ENCODE measurements around the gene SH3GL3. TPM values are rescaled to one million over a fixed set of nuclear protein-coding genes. Genes with fewer than 3 reads are reported as not detected.

Gene SH3GL3
- total and polyA plus RNA-seq, 2 of the 8 experiments (the other 6 are each of a cell fraction or from before 2014, with no cell fraction given): 14.1 to 19.1 TPM

GRCh38 chr15:83477172-83477807 is 30.1 kb downstream of the SH3GL3 start:
- no peak for TF ChIP-seq ASH2L (IDR thresholded peaks at IDR 0.05; ENCODE audit: low read length)
- TF ChIP-seq JUND (IDR thresholded peaks at IDR 0.05; ENCODE audit: low read length): no peak
- TF ChIP-seq EZH2 (IDR thresholded peaks at IDR 0.05; ENCODE audit: low read depth, low read length, severe bottlenecking): no peak
- no peak for TF ChIP-seq PHF8 (conservative IDR thresholded peaks at IDR 0.05; ENCODE audit: low read depth, low read length)
- no peak for TF ChIP-seq CTBP2 (IDR thresholded peaks at IDR 0.05; ENCODE audit: borderline replicate concordance, insufficient read depth, insufficient read length, low read length)
- no peak overlapping the region for H2BK5ac ChIP-seq (ENCODE audit: low read depth, low read length)
- no peaks in the 10 kb centered on the region for H4K20me1 ChIP-seq (replicated peaks in 1 of 2; ENCODE audit: control insufficient read depth in 1 of 2, insufficient read depth in 2 of 2, low read length in 2 of 2)
- H2BK12ac ChIP-seq (ENCODE audit: low read depth, low read length): no peak overlapping the region
- no peak overlapping the region for H3K56ac ChIP-seq (replicated peaks; ENCODE audit: insufficient read length, low read depth, low read length)
- H3K36me3 ChIP-seq (ENCODE audit: control insufficient read depth in 2 of 4, insufficient read depth in 4 of 4, low read length in 3 of 4): no peaks in the 10 kb centered on the region
- H3K79me2 ChIP-seq (ENCODE audit: control insufficient read depth in 1 of 2, insufficient read depth in 2 of 2, low read length in 2 of 2): peaks cover 0 to 17% of the 10 kb centered on the region in 2 experiments; a peak in 1 of 4 replicates
- no peak overlapping the region for H2BK120ac ChIP-seq (replicated peaks; ENCODE audit: low read depth, low read length)
- FAIRE-seq: no peak
- H3K27ac ChIP-seq (ENCODE audit: low read depth, low read length): no peak overlapping the region
- H3K18ac ChIP-seq (ENCODE audit: extremely low read depth, low read length): no peak overlapping the region
- H3K9ac ChIP-seq (replicated peaks in 1 of 4; ENCODE audit: extremely low read depth in 1 of 4, low read depth in 3 of 4, low read length in 3 of 4): no peak overlapping the region
- no peak overlapping the region for H3K4me2 ChIP-seq (ENCODE audit: insufficient read depth in 1 of 2, low read depth in 2 of 2, low read length in 2 of 2)
- no peak overlapping the region for H4K5ac ChIP-seq (ENCODE audit: insufficient read length, low read depth, low read length)
- no peaks in the 10 kb centered on the region for H3K23me2 ChIP-seq (ENCODE audit: low read depth, low read length)
- H3K4me3 ChIP-seq (ENCODE audit: extremely low read depth in 1 of 4, insufficient read depth in 2 of 4, low read depth in 3 of 4, low read length in 4 of 4): no peak overlapping the region
- no peaks in the 10 kb centered on the region for H3K9me3 ChIP-seq (ENCODE audit: insufficient read depth in 2 of 2, low read depth in 1 of 2, low read length in 1 of 2)
- no peak for DNase-seq (ENCODE audit: low read depth in 1 of 2, low spot score in 2 of 2)
- H2AFZ ChIP-seq (ENCODE audit: low read length): no peak overlapping the region
- 91% methylated on average over 3 of the region's 3 CpGs; no CpG with 5 or more reads in 1 of the 2 experiments for WGBS, 2 experiments (ENCODE audit: extremely low coverage in 1 of 2, insufficient coverage in 1 of 2, insufficient read length in 1 of 2, insufficient replicate concordance in 2 of 2, low coverage in 1 of 2, low lambda C conversion rate in 2 of 2, missing lambda C conversion rate in 1 of 2)
- H3K79me1 ChIP-seq (ENCODE audit: low read depth, low read length): no peaks in the 10 kb centered on the region; the same call in 1 of the 2 replicates
- H2BK15ac ChIP-seq (ENCODE audit: low read length): no peak overlapping the region
- no peak overlapping the region for H3K23ac ChIP-seq (ENCODE audit: insufficient read length)
- no peak overlapping the region for H2BK20ac ChIP-seq (ENCODE audit: low read length)
- H3K4ac ChIP-seq (replicated peaks; ENCODE audit: insufficient read length, low read depth, low read length): no peak overlapping the region
- no peaks in the 10 kb centered on the region for H3K27me3 ChIP-seq (replicated peaks in 1 of 4; ENCODE audit: control insufficient read depth in 3 of 4, extremely low read depth in 1 of 4, insufficient read depth in 3 of 4, low read length in 3 of 4)
- H2AK5ac ChIP-seq (ENCODE audit: low read depth, low read length): no peak overlapping the region
- ChIA-PET CTCF (ENCODE audit: partially characterized antibody) (interaction anchor here (0.7 to 1.3 kb wide), 3 partner anchors 14 to 86 kb away, joined by 3 to 4 read pairs (median 3); no protein-coding TSS in a partner anchor), POLR2A (ENCODE audit: partially characterized antibody) (interaction anchor here (1.5 kb wide), 1 partner anchor 10 kb away, joined by 3 read pairs; no protein-coding TSS in a partner anchor)
- no peak overlapping the region for H4K8ac ChIP-seq (ENCODE audit: extremely low read depth, insufficient read depth, low read length)
- no peak overlapping the region for H3K14ac ChIP-seq (ENCODE audit: insufficient read length)
- H4K91ac ChIP-seq (replicated peaks; ENCODE audit: insufficient read length, low read length): no peak overlapping the region
- peaks cover 2 to 13% (median 6%) of the 10 kb centered on the region in 4 experiments; a peak in 5 of 7 replicates for H3K4me1 ChIP-seq (replicated peaks in 1 of 4; ENCODE audit: control insufficient read depth in 3 of 4, insufficient read depth in 4 of 4, low read length in 3 of 4)

All from H1 (cell line).